Adrenal gland (tissue), 5 donors: ENCODE results near the gene MAML3.

ENCODE experiments used
- CTCF ChIP-seq, 6 experiments: fragments of 450-650 bp in 4 of 6; fragments of 200-600 bp in 2 of 6; sonication (generic) in 1 of 6; IDR thresholded peaks; 1 replicate in 5 of 6; 2 replicates in 1 of 6; pipeline versions ENCODE4 v1.5.1 to v1.8.0; 2016 to 2021; ENCODE audit warnings: antibody characterized with exemption in 6 of 6, mild to moderate bottlenecking in 2 of 6, moderate library complexity in 1 of 6
- POLR2A ChIP-seq, 2 donors: fragments of 450-650 bp; IDR thresholded peaks; one replicate each; pipeline ENCODE4 v1.6.1; 2017; ENCODE audit warnings: antibody characterized with exemption in 2 of 2, mild to moderate bottlenecking in 2 of 2, moderate library complexity in 1 of 2
- donor health status: DM: no; HTN: no; CAD: no.

- TF ChIP-seq POLR2A (IDR thresholded peaks at IDR 0.05) (no peak), CTCF (IDR thresholded peaks at IDR 0.05) (no peak)
These were observed 3.4 kb upstream of the MAML3 start for GRCh38 chr4:140157341-140157740.
